GM12874 (cell line): ENCODE data around the gene RBFOX2.

Experiments
- TF ChIP-seq, protein P1 (sequence below): IDR thresholded peaks from 2 replicates; pipeline ENCODE4 v1.5.1; 2011; ENCODE audit warnings: low read depth, mild to moderate bottlenecking, control low read depth, low read length, moderate library complexity; ENCODE audit not compliant: insufficient read depth

RBFOX2 gene

DNA sequence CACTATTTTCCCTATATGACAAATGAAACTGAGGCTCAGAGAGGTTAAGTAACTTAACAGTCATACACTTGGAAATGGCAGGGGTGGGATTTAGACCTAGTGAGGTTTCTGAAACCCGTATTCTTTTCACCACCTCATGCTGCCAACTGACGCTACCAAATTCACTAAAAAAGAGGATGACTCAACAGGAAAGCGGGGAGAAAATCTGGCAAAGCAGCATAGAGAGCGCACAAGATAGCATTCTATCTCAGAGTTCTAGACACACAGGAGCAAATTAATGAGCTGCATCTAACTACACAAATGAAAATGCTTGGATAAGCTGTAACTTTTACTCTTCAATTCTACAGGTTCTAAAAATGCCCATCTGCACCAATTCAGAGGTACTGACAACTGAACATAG is 136.4 kb downstream of the RBFOX2 start:
- TF ChIP-seq, protein P1, sequence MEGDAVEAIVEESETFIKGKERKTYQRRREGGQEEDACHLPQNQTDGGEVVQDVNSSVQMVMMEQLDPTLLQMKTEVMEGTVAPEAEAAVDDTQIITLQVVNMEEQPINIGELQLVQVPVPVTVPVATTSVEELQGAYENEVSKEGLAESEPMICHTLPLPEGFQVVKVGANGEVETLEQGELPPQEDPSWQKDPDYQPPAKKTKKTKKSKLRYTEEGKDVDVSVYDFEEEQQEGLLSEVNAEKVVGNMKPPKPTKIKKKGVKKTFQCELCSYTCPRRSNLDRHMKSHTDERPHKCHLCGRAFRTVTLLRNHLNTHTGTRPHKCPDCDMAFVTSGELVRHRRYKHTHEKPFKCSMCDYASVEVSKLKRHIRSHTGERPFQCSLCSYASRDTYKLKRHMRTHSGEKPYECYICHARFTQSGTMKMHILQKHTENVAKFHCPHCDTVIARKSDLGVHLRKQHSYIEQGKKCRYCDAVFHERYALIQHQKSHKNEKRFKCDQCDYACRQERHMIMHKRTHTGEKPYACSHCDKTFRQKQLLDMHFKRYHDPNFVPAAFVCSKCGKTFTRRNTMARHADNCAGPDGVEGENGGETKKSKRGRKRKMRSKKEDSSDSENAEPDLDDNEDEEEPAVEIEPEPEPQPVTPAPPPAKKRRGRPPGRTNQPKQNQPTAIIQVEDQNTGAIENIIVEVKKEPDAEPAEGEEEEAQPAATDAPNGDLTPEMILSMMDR, result no peak

DNA sequence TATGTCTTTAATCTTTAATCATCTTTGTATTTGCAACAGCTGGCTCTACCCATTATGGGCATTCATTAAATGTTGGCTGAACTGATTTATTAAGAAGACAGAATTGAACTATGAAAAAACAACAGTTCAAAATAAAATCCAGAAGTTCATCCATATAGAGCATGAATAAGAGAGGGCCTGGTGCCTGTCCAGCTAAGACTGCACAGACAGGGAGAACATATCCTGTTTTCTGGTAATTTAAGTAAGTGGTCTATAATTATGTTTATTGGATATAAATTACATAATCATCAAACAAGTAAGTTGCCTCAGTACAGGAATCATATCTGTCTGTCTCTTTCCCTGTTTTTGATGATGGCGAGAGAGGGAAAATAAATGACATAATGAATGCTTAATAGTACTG is 137.2 kb downstream of the RBFOX2 start:
- TF ChIP-seq, protein P1, result no peak

DNA sequence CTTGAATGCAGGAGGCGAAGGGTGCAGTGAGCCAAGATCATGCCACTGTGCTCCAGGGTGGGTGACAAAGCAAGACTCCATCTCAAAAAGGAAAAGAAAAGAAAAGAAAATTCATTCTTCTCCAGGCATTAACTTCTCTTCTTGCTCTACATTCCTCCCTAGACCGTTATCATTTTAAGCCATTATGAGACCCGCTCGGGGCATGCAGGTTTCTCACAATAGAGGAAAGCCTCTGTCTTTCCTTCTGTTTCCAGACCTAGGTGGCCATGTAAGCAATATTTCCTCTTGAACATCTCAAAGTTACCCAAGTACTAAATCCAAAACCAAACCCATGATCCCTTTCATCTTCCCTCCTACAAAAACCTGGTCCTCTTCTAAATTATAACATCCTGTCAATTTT is 139.6 kb downstream of the RBFOX2 start:
- TF ChIP-seq, protein P1, result no peak

DNA sequence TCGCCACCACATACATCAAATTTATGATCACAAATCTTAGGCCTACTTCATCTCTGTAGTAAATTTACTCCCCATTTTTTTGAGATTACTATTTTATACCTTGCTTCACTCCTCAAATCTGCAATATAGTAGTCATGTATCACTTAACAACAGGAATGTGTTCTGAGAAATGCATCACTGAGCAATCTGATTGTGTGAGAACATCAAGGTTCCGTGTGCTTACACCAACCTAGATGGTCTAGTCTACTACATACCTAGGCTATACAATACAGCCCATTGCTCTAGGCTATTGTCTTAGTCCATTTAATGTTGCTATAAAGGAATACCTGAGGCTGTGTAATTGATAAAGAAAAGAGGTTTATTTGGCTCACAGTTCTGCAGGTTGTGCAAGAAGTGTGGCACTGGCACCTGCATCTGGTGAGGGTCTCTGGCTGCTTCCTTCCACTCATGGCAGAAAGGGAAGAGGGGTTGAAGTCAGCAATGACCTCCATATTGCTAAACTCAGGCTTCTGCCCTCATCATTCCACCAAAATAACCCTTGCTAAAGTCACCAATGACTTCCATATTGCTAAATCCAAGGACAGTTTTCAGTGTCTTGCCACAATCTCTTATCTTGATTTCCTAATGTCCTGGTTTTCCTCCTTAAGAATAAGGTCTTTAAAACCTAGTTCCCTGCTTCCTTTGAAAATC is 140.3 kb downstream of the RBFOX2 start:
- TF ChIP-seq, protein P1, result no peak

DNA sequence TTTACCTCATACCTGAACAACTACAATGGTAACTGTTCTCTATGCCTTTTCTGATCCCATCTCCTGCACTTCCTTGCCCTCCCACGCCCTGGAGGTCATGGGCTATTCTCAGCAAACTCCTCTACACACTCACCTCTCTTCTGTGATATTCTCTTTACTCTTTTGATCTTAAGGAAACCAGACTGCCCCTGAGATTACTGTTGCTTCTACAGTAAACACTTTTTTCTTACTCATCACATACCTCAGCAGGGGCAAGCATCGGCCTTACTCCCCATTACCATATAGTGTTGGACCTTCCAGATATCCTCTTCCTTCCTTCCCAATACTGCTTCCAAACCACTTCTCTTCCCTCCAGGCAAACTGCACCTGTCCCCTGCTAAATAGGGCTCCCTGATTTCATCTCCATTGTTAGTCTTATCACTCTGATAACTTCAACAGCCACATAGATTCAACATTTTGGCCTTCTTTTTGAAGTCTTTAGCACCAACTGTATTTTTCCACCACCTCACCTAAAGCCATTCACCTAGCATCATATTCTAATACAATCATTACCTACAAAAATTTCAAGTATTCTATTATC is 141.2 kb downstream of the RBFOX2 start:
- TF ChIP-seq, protein P1, result no peak

DNA sequence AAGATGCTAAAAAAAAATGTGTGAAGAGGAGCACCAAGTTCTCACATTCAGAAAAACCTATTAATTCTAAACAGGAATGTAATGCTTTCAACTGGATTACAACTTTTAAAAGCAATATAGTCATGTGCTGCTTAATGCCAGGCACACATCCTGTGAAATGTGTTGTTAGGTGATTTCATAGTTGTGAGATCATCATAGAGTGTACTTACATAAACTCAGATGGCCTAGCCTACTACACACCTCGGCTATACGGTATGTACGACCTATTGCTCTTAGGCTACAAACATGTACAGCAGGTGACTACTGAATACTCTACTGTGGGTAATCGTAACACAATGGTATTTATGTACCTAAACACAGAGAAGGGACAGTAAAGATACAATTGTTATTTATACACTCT is 142.3 kb downstream of the RBFOX2 start:
- TF ChIP-seq, protein P1, result no peak

DNA sequence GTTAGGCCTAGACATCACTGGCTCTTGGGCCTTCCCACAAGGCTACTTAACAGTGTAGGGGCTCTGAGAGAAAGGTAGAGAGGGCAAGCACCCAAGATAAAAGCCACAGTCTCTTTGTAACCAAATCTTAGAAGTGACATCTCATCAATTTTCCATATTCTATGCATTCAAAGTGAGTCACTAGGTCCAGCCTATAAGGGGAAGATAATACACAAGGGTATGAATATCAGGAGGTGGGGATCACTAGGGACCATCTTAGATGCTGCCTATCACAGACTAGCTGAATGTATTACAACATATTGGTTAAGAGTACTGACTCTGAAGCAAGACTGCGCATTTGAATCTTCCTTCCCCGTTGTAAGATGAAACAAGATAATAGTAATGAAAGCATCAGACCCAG is 144.1 kb downstream of the RBFOX2 start:
- TF ChIP-seq, protein P1, result no peak
